A673 (cell line): ENCODE data around the gene CMIP.

Experiments
- EZH2 ChIP-seq: fragments of 200-600 bp; sonication (generic); IDR thresholded peaks from 2 replicates; pipeline ENCODE4 v1.6.1; 2017; ENCODE audit warnings: borderline replicate concordance, low read depth, mild to moderate bottlenecking, mixed read lengths, antibody characterized with exemption, low read length; ENCODE audit not compliant: poor library complexity, severe bottlenecking
- TF ChIP-seq, protein P1 (sequence below): fragments of 300-800, 200-600 bp; sonication (generic); conservative IDR thresholded peaks from 2 replicates; pipeline ENCODE4 v1.5.1; 2017; ENCODE audit warnings: low read depth, mild to moderate bottlenecking, antibody characterized with exemption, low read length, moderate library complexity, mixed read lengths

DNA sequence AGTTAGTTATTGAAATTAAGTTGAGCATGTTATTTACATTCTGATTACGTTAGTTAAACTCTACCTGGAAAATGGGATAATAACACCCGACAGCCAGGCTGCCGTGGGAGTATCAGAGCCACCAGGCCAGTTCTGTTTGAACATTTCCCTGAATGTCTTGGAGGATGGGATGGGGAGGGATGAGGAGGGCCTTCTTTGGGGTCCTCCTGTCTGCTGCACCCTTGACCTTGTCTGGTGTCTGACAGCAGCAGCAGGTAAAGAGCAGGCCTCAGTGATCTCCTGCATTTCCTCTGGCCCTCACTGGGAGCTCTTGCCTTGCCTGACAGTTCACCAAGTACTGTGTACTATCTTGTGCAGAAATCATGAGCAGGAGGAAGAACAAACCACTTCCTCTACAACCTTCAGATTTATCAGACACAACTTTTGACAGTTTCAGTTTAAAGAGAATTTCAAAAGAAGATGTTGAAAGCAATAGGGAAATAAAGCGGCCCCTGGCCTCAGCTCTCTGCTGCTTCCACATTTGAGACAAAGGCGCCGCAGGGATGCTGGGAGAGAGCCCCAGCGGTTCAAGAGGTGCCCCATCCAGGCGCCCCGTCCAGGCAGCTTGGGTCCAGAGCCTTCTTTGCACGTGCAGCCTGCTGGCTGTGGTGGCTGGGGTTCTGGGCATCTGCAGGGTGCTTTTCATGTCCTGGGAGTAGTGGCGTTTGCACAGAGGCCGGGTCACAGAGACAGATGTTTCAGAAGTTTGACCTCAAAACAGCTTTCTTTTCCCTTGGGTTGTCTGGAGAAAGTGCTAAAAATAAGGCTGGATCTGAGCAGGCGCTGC, 25.3 kb downstream of the CMIP start:
- TF ChIP-seq, protein P1, sequence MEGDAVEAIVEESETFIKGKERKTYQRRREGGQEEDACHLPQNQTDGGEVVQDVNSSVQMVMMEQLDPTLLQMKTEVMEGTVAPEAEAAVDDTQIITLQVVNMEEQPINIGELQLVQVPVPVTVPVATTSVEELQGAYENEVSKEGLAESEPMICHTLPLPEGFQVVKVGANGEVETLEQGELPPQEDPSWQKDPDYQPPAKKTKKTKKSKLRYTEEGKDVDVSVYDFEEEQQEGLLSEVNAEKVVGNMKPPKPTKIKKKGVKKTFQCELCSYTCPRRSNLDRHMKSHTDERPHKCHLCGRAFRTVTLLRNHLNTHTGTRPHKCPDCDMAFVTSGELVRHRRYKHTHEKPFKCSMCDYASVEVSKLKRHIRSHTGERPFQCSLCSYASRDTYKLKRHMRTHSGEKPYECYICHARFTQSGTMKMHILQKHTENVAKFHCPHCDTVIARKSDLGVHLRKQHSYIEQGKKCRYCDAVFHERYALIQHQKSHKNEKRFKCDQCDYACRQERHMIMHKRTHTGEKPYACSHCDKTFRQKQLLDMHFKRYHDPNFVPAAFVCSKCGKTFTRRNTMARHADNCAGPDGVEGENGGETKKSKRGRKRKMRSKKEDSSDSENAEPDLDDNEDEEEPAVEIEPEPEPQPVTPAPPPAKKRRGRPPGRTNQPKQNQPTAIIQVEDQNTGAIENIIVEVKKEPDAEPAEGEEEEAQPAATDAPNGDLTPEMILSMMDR: no peak
- no peak for TF ChIP-seq EZH2
